ENCODE measurements around the gene PCDHA6.

- no peak for TF ChIP-seq EZH2 (IDR thresholded peaks at IDR 0.05)
- no peak for TF ChIP-seq POLR2AphosphoS5 (IDR thresholded peaks at IDR 0.05; ENCODE audit: borderline replicate concordance, low read depth, low read length)
- no peak for TF ChIP-seq FOXP2 (optimal IDR thresholded peaks at IDR 0.05; ENCODE audit: control extremely low read depth, extremely low read length, insufficient read depth)
Observed at GRCh38 chr5:140800816-140801493, 26.8 kb upstream of the PCDHA6 start, which contains the start of gene PCDHA3.

Data from SK-N-MC (cell line).